ENCODE results near the gene PPFIA4.

Gene PPFIA4

GRCh38 chr1:203049077-203049476, 22.8 kb downstream of the PPFIA4 start:
- Histone ChIP-seq H3K9ac (no peak overlapping the region), H3K36me3 (ENCODE audit: insufficient read depth) (no peaks in the 10 kb centered on the region), H3K27ac (no peak overlapping the region), H3K27me3 (ENCODE audit: insufficient read depth, low read depth) (no peaks in the 10 kb centered on the region), H3K4me3 (IDR thresholded peaks at IDR 0.05; ENCODE audit: insufficient read depth, low read depth, low read length) (no peak overlapping the region), H2AFZ (ENCODE audit: low read depth) (no peak overlapping the region), H4K20me1 (ENCODE audit: insufficient read depth) (no peaks in the 10 kb centered on the region), H3K4me2 (no peak overlapping the region), H3K4me1 (ENCODE audit: low read depth, poor library complexity, severe bottlenecking) (no peaks in the 10 kb centered on the region), H3K79me2 (ENCODE audit: insufficient read depth, low read depth) (no peaks in the 10 kb centered on the region)
- TF ChIP-seq CTCF (conservative IDR thresholded peaks at IDR 0.05; ENCODE audit: low read depth, low read length) = no peak

DNA sequence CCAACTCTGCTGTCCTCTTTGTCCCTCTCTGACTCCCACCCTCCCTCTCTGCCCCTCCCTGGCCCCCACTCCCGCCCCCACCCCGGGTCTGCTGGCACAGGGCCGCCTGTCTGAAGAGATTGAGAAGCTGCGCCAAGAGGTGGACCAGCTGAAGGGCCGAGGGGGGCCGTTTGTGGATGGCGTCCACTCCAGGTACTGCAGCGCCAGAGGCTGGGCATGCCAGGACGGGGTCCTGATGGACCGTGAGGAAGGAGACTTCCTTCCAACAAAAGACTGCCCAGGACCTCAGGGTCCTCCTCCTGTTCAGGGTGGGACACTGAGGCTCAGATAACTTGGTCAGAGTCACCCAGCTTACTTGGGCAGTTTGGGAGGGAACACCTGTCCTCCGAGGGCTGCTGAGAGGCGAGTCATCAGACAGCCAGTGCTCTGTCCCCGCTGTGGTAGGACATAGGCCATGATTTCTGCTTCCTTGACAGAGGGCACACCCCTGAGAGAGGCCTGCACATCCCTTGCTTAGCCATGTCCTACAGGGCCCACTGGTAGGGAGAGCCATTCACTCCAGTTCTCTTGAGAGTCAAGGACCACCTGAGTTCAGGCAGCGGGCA, 23.4 kb downstream of the PPFIA4 start:
- H2AFZ ChIP-seq (ENCODE audit: low read depth) = no peak overlapping the region
- H3K9ac ChIP-seq = no peak overlapping the region
- H3K4me2 ChIP-seq = no peak overlapping the region
- H3K27me3 ChIP-seq (ENCODE audit: insufficient read depth, low read depth) = no peaks in the 10 kb centered on the region
- H3K79me2 ChIP-seq (ENCODE audit: insufficient read depth, low read depth) = no peaks in the 10 kb centered on the region
- TF ChIP-seq CTCF (conservative IDR thresholded peaks at IDR 0.05; ENCODE audit: low read depth, low read length) = no peak
- H3K4me1 ChIP-seq (ENCODE audit: low read depth, poor library complexity, severe bottlenecking) = no peaks in the 10 kb centered on the region
- no peaks in the 10 kb centered on the region for H3K36me3 ChIP-seq (ENCODE audit: insufficient read depth)
- H3K27ac ChIP-seq = no peak overlapping the region
- no peaks in the 10 kb centered on the region for H4K20me1 ChIP-seq (ENCODE audit: insufficient read depth)
- H3K4me3 ChIP-seq (IDR thresholded peaks at IDR 0.05; ENCODE audit: insufficient read depth, low read depth, low read length) = no peak overlapping the region

DNA sequence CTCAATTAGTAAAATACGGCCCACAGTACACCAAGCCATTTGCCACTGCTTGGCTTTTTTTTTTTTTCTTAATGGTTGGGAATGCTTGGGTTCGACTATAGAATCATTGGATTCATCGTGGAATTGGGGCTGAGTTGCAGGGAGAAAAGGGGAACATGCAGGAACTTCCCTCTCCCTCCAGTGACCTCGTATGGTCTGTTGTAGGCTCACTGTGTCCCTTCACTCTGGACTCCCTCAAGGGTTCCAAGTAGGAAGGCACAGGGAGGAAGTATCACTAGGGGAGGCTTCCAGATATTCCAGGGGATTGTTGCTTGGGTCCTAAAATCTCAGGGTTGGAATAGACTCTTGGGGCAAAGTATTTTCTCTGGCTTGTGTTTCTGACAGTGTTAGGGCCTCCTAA, 24.5 kb downstream of the PPFIA4 start:
- Histone ChIP-seq H3K4me3 (IDR thresholded peaks at IDR 0.05; ENCODE audit: insufficient read depth, low read depth, low read length) (no peak overlapping the region), H3K4me2 (no peak overlapping the region), H3K27ac (no peak overlapping the region), H3K9ac (no peak overlapping the region), H3K79me2 (ENCODE audit: insufficient read depth, low read depth) (no peaks in the 10 kb centered on the region), H3K4me1 (ENCODE audit: low read depth, poor library complexity, severe bottlenecking) (no peaks in the 10 kb centered on the region), H2AFZ (ENCODE audit: low read depth) (no peak overlapping the region), H4K20me1 (ENCODE audit: insufficient read depth) (no peaks in the 10 kb centered on the region), H3K36me3 (ENCODE audit: insufficient read depth) (no peaks in the 10 kb centered on the region), H3K27me3 (ENCODE audit: insufficient read depth, low read depth) (no peaks in the 10 kb centered on the region)
- TF ChIP-seq CTCF (conservative IDR thresholded peaks at IDR 0.05; ENCODE audit: low read depth, low read length) = no peak

- no peak overlapping the region for H3K4me3 ChIP-seq (IDR thresholded peaks at IDR 0.05; ENCODE audit: insufficient read depth, low read depth, low read length)
- H3K27me3 ChIP-seq (ENCODE audit: insufficient read depth, low read depth) = no peaks in the 10 kb centered on the region
- no peak for TF ChIP-seq CTCF (conservative IDR thresholded peaks at IDR 0.05; ENCODE audit: low read depth, low read length)
- H4K20me1 ChIP-seq (ENCODE audit: insufficient read depth) = no peaks in the 10 kb centered on the region
- no peaks in the 10 kb centered on the region for H3K36me3 ChIP-seq (ENCODE audit: insufficient read depth)
- no peak overlapping the region for H2AFZ ChIP-seq (ENCODE audit: low read depth)
- no peaks in the 10 kb centered on the region for H3K79me2 ChIP-seq (ENCODE audit: insufficient read depth, low read depth)
- no peak overlapping the region for H3K9ac ChIP-seq
- no peaks in the 10 kb centered on the region for H3K4me1 ChIP-seq (ENCODE audit: low read depth, poor library complexity, severe bottlenecking)
- H3K27ac ChIP-seq = no peak overlapping the region
- H3K4me2 ChIP-seq = no peak overlapping the region
These were observed 25.6 kb downstream of the PPFIA4 start for GRCh38 chr1:203051841-203052324.

All from KMS-11 (cell line).